ELR (cell line): ENCODE measurements around the gene MATCAP1.
A peak's percentile ranks its signal among the peaks of the same experiment; 100 is the strongest.

Experiments used
- DNase-seq: peaks from one replicate; pipeline ENCODE4 v3.0.0-alpha.2; 2015; ENCODE audit warnings: low read depth

MATCAP1 gene

DNA sequence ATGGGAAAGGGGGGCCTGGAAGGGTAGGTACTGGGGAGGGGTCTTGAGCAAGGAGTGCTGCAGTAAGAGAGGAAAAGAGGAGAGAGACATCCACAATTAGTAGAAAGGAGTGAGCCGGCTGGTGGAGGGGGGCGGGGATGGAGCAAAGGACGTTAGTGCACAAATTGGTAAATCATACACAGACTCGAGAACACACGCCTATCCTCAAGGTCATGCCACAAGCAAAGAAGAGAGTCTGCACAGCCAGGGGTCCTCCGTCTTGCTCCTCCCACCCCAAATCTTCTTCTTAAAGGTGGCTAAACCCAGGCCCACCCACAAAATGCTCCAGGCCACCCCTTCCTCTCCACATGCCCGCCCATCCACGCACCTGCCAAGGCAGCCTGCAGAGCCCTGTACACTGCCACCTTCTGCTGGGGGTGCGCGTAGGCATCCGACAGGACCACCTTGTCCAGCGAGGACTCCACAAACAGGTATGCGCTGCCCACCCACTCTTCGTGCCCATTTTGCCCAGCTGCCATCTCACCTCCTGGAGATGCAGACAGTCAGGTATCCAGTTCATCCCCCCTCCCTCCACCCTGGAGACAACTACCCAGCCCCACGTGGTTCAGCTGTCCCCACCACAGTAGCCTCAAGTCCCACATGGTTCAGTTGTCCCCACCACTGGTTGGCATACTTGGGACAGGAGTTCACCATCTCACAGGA, 27.5 kb downstream of the MATCAP1 start:
- DNase-seq: no peak

GRCh38 chr16:67155295-67156142, 28.2 kb downstream of the MATCAP1 start:
- DNase-seq: peak; percentile 79

GRCh38 chr16:67154578-67155294, 29.0 kb downstream of the MATCAP1 start:
- DNase-seq: no peak

DNA sequence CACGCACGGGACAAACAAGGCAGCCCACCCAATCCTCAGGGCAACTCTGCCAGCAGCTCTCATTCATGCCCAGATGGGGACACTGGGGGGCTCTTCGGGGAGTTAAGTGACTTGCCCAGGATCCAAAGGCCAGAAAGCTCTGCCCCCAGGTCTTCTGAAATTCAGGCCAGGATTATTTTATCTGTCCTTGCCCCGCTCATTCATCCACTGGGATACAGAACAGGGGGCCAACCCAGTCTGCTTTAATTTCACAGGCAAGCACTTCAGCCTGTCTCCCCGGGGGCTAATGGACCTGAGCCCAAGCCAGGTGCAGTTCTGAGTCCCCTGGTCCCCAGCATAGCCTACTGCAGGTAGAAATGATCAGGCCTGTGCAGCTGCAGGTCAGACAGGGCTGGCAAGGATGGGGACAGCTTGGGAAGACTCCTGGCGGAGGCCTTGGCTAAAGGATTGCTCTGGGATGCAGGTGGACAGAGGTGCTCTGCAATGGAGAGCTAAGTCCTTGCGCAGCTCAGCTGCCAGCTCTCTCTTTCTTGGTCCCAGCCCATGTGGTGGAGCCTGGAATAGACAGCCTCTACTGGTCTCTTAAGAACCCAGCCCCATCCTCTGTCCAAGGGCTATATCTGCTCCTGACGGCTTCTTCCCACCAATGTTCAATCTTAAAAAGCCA, 32.2 kb downstream of the MATCAP1 start:
- DNase-seq: no peak

DNA sequence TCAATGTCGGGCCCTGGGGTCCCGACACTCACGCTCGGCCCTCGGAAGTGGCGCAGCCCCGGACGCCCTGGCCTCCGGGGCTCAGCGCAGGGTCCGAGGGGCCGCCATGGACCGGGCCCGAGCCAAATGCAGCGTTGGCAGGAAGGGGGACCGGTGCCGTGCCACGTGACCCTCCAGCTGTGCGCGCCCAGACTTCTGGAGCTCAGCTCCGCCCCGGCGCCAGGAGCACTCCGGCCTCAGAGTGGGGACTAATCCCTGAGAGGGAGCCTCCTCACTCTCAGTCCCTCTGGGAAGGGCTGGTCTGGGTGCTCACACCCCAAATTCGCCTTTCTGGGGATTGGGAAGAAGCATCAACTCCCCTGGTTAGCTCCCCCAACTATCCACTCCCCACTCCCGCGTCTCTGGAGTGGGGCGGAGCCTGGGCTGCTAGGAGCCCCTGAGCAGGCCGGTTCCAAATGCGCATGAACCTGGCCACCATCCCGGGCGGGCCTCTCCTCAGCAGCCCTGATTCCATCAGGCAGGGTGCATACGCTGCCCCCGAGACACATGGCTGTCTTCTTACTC, 32.8 kb downstream of the MATCAP1 start, which contains the start of gene B3GNT9:
B3GNT9 (minus strand) TSS at position 166 of the 564 bp plus-strand sequence. CDS start 513 bp downstream, outside the sequence.
- peak; percentile 83 for DNase-seq

DNA sequence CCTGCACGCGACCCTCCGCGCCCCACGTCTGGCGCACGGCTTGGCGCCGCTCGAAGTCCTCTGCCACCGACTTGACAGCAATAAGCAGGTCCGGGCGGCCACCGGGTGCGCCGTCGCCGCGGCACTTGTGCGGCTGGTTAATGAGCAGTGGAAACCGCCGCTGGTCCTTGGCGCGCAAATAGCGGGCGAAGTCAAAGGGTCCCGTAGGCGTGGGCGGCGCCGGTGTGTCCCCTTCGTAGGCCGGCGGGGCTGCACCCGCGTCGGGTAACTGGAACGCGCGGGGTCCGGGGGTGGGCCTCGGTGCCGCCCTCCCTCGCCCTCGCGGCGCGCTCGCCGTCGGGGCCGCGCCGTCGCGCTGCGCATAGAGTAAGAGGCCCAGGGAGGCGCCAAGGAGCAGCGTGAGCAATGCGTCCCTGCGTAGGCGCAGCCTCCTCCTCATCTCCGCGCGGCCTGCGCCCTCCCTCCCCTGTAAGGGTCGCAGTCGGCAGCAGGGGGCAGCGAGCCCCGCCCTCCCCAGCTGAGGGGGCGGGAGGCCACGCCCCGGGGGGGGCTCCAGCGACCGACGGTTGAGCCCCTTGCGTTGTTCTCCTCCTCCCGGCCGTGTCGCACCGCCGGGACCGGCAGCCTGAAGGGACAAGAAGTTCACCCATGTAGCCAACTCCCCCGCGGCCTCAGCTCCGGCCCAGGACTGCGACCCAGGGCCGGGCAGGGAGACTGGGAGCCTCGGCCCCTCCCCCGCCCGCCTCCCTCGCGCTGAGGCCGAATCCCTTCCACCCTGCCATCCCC, 33.5 kb downstream of the MATCAP1 start:
- DNase-seq: peak; percentile 45

GRCh38 chr16:67149276-67150046, 34.3 kb downstream of the MATCAP1 start:
- no peak for DNase-seq

DNA sequence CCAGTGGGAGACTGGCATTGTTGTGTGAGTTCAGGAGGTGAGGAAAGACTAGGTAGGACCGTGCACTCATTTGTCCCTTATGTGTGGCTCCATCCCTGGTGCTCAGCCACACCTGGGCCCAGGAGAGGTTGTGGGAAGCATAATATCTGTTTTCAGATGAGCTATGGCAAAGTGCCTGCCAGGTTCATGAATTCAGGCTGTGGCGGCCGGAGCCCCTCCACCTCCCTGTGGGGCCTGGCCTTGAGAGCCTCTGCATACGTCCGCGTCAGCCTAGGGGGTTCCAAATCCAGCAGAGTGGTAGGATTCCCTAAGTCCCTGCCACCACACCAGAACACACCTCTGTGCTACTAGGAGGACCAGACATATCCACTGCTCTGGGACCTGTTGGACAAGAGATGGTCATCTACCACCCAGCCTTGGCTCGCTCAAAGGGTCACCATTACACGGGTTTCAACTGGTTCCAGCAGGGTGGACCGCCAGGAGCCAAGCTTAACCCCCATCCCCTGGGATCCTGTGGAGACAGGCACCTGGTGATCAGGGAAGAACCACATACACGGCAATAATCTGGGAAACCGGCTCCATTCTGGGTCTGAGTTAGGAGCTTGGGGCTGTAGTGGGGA, 35.0 kb downstream of the MATCAP1 start:
- DNase-seq: no peak

- DNase-seq: no peak
Measured at GRCh38 chr16:67148221-67148620, 35.5 kb downstream of the MATCAP1 start.

GRCh38 chr16:67147437-67148140, 36.2 kb downstream of the MATCAP1 start:
- no peak for DNase-seq

DNA sequence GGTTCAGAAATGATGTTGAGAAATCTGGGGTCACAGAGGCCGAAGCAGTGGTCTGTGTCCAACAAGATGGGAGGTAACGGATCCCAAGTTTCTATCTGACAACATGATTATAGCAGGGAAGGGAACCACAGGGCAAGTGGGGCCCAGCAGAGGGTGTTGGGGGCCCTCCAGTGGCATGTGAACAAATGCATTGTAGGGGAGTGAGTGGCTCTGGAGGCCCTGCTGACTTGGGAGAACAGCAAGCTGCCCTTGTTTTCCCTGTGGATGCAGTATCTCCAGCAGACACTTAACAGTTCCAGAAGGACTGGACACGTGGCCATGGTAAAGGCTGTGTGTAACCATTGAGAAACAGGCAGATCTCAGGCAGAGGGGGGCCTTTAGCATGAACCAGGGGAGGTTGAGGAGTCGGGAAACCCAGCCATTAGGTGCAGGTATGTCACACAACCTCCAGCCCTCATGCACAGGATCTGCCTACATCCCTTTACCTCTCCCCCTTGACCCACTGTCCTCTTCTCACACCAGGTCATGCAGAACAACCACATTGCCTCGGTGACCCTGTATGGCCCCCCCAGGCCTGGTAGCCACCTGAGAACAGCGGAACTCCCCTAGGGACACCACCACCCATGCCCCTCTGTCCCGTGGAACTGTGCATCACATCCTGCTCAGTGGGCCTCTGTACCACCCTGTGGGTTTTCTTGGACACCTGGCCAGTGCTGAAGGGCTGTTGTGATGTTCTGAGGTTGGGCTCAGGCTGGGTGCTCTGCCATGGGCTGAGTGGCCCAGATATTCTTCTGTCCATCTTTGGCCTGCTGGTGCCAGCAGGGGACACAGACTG, 37.0 kb downstream of the MATCAP1 start:
- peak; percentile 37 for DNase-seq

- DNase-seq: no peak
Measured at GRCh38 chr16:67145746-67146145, 38.0 kb downstream of the MATCAP1 start.

DNA sequence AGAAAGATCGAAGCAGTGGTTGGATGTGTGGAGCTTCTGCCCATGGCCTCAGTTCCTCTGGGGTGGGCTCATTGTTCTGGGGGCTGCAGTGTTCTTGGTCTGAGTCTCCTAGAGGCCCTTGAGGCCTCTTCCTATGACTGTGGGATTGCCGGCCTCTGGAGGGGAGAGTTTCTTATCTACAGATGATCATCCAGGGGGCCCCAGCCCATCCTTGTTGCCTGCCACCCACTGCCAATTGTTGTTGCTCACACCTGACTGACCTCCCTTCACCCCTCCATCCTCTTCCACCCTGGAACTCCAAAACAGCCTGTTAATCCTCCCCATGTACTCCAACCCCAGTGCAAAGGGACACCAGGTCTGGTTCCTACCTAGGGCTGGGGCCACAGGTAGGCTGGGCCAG, 38.8 kb downstream of the MATCAP1 start:
- no peak for DNase-seq

- no peak for DNase-seq
Measured at GRCh38 chr16:67142342-67142741, 41.4 kb downstream of the MATCAP1 start.

DNA sequence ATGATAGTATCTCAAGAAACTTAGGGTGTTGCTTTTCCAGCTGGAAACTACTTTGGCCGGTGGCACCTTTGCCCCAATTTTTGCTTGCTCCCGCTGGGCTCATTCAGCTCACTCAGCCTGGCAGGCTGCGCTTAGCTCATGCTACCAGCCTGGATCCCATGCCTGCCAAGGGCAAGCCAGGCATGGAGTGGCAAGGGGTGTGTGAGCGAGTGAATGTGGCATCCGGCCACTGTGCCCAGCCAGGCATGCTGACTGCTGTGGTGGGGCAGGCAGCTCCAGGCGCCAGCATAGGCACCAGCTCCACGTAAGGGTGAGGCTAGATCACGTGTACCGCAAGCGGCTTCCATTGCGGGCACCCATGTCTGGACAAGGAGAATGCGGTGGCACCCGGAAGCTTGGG, 42.4 kb downstream of the MATCAP1 start:
- DNase-seq: no peak

- no peak for DNase-seq
Measured at GRCh38 chr16:67137605-67138004, 46.2 kb downstream of the MATCAP1 start.

DNA sequence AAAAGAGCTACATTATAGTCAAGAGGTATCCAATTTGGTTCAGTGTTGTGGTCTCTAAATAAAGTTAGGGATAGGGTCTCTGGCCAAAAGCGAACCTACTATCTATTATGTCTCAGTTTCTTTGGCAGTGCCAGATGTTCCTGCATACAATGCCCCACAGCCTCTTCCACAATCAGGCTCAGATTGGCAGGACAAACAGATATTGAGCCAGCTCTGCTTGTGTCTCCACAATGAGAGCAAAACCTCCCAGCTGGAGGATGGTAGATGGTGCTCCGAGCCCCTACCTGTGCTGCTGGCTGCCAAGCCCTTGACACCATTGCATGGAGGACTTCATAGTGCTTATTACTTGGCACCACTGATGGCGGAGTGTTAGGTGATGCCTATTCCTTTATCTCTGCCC, 54.3 kb downstream of the MATCAP1 start:
- no peak for DNase-seq

DNA sequence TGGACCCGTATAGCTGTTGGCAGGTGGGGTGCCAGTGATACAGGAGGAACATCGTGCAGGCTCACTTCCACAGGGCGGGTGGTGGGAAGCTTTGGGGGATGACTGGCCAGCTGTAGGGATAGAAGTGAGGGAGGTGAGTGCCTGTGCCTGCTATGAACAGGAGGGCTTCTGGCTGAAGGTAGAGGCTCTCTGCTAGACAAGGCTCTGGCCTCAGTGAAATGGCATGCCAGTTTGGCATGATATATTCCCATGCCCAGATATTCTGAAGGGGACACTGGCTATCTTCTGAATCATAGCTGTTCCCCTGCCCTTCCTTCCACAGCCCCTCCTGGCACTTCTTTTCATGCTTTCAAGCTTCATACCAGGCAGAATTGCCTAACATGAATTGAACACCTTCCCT, 54.9 kb downstream of the MATCAP1 start:
- no peak for DNase-seq
